Measurements from ENCODE around the gene CAMK1G. TPM values are rescaled to one million over a fixed set of nuclear protein-coding genes. Genes with fewer than 3 reads are reported as not detected.

The CAMK1G gene
- total RNA-seq, 2 experiments from 2014 or later: not detected

GRCh38 chr1:209561532-209561931 is 22.0 kb upstream of the CAMK1G start:
- Mint-ChIP-seq H3K9me3 (no peaks in the 10 kb centered on the region), H3K27ac (no peak overlapping the region), H3K27me3 (peaks cover 16% of the 10 kb centered on the region), H3K4me1 (ENCODE audit: low read depth) (no peaks in the 10 kb centered on the region), H3K36me3 (ENCODE audit: low read depth) (no peaks in the 10 kb centered on the region), H3K4me3 (no peak overlapping the region)
- intact Hi-C loops (cut with micrococcal nuclease): no loop called here
- ATAC-seq (no peak), DNase-seq (no peak)
- ChIA-PET CTCF (interaction anchor here (0.9 to 1.2 kb wide), 2 partner anchors 41 to 128 kb away, joined by 3 read pairs; no protein-coding TSS in a partner anchor), POLR2A (interaction anchor here (0.6 to 1.0 kb wide), 2 partner anchors 13 to 194 kb away, joined by 3 read pairs; no protein-coding TSS in a partner anchor)
- no peak for TF ChIP-seq CTCF (IDR thresholded peaks at IDR 0.05)

GRCh38 chr1:209564849-209565248 is 18.7 kb upstream of the CAMK1G start:
- no peak for TF ChIP-seq CTCF (IDR thresholded peaks at IDR 0.05)
- ChIA-PET POLR2A (interaction anchor here (1.3 kb wide), 1 partner anchor 8 kb away, joined by 3 read pairs; no protein-coding TSS in a partner anchor), CTCF (interaction anchor here (1.0 to 3.5 kb wide), 15 partner anchors 9 to 367 kb away, joined by 3 to 51 read pairs (median 5); partner anchors contain the start of gene CAMK1G)
- no peaks in the 10 kb centered on the region for H3K36me3 Mint-ChIP-seq (ENCODE audit: low read depth)
- ATAC-seq: no peak
- no peak overlapping the region for H3K27ac Mint-ChIP-seq
- H3K4me3 Mint-ChIP-seq: no peak overlapping the region
- H3K9me3 Mint-ChIP-seq: no peaks in the 10 kb centered on the region
- peaks cover 25% of the 10 kb centered on the region for H3K27me3 Mint-ChIP-seq
- intact Hi-C loops (cut with micrococcal nuclease): loop anchor here (5.0 kb wide), 1 partner anchor 363 kb away; no protein-coding TSS in a partner anchor
- DNase-seq: no peak
- H3K4me1 Mint-ChIP-seq (ENCODE audit: low read depth): peaks cover 4% of the 10 kb centered on the region

GRCh38 chr1:209565759-209566678 is 17.5 kb upstream of the CAMK1G start:
- peaks cover 6% of the 10 kb centered on the region for H3K4me1 Mint-ChIP-seq (ENCODE audit: low read depth)
- H3K27ac Mint-ChIP-seq: no peak overlapping the region
- H3K9me3 Mint-ChIP-seq: no peaks in the 10 kb centered on the region
- ChIA-PET CTCF (interaction anchor here (0.6 to 3.5 kb wide), 50 partner anchors 11 to 918 kb away, joined by 3 to 51 read pairs (median 4); partner anchors contain the start of gene CAMK1G), POLR2A (interaction anchor here (0.7 to 1.3 kb wide), 3 partner anchors 9 to 102 kb away, joined by 3 read pairs; no protein-coding TSS in a partner anchor)
- TF ChIP-seq CTCF (IDR thresholded peaks at IDR 0.05): peak; percentile 82
- ATAC-seq (peak; percentile 91), DNase-seq (peak; percentile 89)
- peaks cover 36% of the 10 kb centered on the region for H3K27me3 Mint-ChIP-seq
- intact Hi-C loops (cut with micrococcal nuclease): loop anchor here (5.0 kb wide), 1 partner anchor 364 kb away; no protein-coding TSS in a partner anchor
- no peaks in the 10 kb centered on the region for H3K36me3 Mint-ChIP-seq (ENCODE audit: low read depth)
- H3K4me3 Mint-ChIP-seq: no peak overlapping the region

- no peaks in the 10 kb centered on the region for H3K36me3 Mint-ChIP-seq (ENCODE audit: low read depth)
- ATAC-seq: no peak
- no peak for DNase-seq
- H3K27me3 Mint-ChIP-seq: peaks cover 38% of the 10 kb centered on the region
- ChIA-PET POLR2A (no interaction called here), CTCF (interaction anchor here (1.1 to 3.5 kb wide), 17 partner anchors 10 to 235 kb away, joined by 3 to 51 read pairs (median 8); partner anchors contain the start of gene CAMK1G)
- peaks cover 6% of the 10 kb centered on the region for H3K4me1 Mint-ChIP-seq (ENCODE audit: low read depth)
- intact Hi-C loops (cut with micrococcal nuclease): loop anchor here (2.0 to 5.0 kb wide), 3 partner anchors 125 to 365 kb away; no protein-coding TSS in a partner anchor
- no peak for TF ChIP-seq CTCF (IDR thresholded peaks at IDR 0.05)
- H3K9me3 Mint-ChIP-seq: no peaks in the 10 kb centered on the region
- no peak overlapping the region for H3K4me3 Mint-ChIP-seq
- H3K27ac Mint-ChIP-seq: no peak overlapping the region
These were observed 15.8 kb upstream of the CAMK1G start for GRCh38 chr1:209567698-209568175.

Data from activated CD8-positive, alpha-beta T cell treated with anti-CD3 and anti-CD28 coated beads for 36 hours (primary cell).